GM21576 (cell line): Measurements from ENCODE around the gene GAREM2.
A peak's percentile ranks its signal among the peaks of the same experiment; 100 is the strongest.

Experiments used
- ATAC-seq: cut with Tn5 transposase; IDR thresholded peaks from one replicate; pipeline ENCODE4 v1.9.1; 2021; ENCODE audit warnings: mild to moderate bottlenecking, moderate library complexity; ENCODE audit not compliant: unreplicated experiment

Gene GAREM2

DNA sequence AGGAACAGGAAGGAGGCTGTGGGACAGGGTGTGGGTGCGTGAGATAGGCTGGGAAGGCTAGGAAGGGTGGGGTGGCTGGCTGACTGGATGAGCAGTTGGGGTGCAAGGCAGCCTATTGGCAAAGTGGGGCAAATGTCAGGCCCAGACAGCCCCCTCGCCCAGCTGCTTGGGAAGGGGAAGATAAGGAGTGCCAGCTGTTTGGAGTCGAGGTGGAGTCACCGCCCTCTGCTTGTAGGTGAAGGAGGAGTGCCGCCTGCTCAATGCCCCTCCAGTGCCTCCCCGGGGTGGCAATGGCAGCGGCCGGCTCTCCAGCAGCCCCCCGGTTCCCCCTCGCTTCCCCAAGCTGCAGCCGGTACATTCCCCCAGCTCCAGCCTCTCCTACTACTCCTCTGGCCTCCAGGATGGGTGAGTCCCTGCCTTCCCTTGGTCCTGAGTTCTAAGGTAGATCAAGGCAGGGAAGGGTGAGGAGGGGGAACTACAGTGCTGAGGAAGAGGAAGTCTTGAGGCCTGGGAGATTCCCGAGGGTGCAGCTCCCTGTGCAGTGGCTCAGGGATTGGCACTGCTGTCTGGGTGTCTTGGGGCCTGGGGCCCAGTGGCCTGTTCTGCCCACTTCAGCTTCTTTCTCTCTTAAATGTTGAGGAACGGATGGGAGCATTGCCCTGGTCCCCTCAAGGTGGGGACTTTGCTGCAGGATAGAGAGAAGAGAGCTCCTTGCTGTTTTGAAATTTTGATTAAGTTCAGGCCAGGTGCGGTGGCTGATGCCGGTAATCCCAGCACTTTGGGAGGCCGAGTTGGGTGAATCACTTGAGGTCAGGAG lies 13.3 kb downstream of the GAREM2 start:
- no peak for ATAC-seq

DNA sequence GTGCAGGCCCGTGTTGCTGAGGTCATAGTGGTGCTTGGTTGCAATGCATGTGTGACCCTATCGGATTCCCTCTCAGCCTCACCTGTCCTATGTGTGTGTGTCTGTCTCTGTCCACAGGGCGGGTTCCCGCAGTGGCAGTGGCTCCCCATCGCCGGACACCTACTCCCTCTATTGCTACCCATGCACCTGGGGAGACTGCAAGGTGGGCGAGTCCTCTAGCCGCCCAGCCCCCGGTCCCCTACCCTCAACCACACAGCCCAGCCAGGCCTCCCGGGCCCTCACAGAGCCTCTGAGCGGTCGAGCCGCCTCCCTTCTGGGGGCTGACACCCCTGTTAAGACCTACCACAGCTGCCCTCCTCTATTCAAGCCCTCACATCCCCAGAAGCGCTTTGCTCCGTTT lies 14.2 kb downstream of the GAREM2 start:
- no peak for ATAC-seq

DNA sequence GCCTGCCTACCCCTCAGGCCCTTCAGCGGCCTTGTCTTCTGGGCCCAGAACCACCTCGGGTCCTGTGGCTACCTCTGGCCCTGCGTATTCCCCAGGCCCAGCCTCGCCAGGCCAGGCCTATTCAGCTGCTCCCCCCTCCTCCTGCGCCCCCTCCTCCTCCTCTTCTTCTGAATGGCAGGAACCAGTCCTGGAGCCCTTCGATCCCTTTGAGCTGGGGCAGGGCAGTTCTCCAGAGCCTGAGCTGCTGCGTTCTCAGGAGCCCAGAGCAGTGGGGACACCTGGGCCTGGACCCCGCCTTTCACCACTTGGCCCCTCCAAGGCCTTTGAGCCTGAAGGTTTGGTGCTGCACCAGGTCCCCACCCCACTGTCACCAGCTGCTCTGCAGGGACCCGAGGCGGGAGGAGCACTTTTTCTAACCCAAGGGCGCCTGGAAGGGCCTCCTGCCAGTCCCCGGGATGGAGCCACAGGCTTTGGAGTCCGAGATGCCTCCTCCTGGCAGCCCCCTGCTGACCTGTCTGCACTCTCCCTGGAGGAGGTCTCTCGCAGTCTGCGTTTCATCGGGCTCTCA lies 14.7 kb downstream of the GAREM2 start:
- no peak for ATAC-seq

DNA sequence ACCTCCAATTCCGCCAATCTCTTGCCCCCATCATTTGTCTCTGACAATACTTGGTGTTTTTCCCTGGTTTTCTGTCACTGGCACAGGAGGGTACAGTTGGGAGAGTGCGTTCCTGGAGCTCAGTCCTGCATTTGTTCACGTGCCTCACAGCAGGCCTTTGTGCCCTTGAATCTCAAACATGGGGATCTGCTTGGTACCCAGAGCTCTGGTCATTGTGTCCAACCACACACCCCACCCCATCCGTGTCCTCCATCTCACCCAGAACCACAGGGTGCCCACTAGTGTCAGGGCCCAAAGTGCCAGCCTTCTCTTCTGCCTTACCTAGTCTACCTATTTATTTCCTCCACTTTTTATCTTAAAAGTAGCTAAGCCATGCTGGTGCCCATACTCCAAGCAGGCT lies 16.2 kb downstream of the GAREM2 start:
- no peak for ATAC-seq

DNA sequence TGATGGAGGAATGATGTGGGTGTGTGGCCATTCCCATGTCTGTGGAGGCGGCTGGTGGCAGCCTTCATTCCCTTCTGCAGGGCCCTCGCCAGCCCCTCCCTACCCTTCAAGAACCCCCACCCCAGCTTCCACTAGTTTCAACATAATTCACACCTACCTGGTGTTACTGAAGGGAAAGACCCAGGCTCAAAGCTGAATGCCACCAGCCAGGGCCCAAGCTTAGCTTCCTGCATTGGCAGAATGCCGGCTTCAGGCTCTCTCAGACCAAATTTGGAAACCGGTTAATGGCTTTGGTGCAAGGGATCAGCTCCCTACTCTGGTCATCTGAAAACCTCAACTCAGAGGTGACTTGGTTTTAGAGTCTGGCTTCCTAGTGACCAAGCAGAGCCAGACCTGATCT lies 16.9 kb downstream of the GAREM2 start:
- no peak for ATAC-seq

DNA sequence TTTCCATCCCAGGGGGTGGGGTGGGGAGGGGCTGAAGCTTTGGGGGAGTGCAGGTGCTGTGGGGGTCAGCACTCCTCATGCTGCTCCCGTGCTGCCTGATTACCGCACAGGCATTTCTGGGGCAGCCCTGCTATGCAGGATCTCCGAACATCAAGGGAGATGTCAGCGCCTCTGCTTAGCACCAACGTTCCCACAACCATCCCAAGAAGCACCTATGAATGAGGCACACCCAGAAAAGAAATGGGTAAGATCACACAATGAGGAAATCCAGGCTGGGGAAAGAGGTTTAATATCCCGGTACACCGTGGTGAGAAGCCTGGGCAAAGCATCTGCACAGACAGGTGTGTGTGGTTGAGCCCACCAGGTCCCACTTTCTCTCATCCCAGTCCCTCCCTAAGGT lies 17.5 kb downstream of the GAREM2 start:
- ATAC-seq, result no peak

DNA sequence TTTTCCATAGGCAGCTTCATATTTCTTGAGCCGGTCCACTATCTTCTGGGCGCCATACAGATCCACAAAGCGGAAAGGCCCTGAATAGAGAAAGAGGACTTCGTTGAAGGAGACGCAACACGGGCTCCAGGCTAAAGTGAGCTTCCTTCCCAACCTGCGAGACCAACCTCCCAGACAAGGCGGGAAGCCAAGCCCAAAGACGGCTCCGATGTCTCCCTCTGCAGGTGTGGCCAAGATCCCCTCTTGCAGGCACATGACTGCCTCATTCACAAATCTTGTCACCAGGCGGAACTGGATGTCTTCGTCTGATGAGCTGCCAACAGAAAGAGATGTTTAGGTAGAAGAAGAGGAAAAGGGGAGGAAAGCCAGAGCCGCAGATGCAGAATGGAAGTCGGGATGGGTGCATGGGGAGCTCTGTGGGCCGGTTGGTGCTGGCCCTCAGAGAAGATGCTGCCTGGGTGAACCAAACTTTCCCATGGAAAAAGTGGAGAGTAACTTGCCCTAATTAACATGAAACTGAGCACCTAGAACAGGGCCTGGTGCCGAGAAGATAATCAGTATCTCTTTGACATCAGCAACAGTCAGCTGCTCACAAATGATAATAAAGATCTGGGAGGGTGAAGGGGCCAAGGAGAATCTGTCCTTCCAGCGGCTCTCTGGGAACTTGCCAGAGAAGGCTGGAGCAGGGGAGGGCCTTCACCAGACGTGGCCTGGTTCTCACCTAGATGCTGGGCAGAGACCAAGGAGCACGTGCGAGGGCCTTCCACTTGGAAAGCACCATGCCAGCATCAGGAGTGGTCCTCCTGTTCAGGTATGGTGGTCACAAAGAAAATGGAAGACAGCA lies 18.6 kb downstream of the GAREM2 start:
- no peak for ATAC-seq

DNA sequence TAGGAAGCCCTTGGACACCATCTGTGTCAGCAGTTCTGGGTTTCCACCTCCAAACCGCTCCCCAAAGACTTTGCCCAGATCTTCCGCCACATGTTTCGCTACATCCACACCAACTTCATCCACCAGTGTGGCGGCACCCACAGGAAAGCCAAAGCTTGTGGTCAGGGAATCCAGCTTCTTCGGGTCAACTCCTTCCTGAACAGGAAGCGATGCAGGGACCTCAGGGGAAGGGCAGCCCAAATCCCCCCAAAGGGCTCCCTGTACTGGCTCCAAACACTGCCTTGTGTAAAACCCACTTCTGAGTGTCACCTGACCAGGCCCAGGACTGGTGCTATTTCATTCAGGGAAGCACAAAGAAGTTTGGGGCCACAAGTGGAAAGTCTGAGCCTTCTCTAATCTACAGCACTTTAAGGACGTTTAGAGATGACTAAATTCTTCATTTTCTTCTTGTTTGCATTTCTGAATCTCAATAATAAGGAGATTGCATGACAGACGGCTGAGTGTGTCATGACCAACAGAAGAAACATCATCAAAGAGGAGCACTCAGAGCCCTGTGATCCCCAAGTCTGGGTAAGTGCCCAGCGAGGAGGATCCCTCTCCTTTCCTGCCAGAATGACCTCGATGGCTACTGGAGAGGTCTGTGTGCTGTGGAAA lies 20.8 kb downstream of the GAREM2 start:
- no peak for ATAC-seq

DNA sequence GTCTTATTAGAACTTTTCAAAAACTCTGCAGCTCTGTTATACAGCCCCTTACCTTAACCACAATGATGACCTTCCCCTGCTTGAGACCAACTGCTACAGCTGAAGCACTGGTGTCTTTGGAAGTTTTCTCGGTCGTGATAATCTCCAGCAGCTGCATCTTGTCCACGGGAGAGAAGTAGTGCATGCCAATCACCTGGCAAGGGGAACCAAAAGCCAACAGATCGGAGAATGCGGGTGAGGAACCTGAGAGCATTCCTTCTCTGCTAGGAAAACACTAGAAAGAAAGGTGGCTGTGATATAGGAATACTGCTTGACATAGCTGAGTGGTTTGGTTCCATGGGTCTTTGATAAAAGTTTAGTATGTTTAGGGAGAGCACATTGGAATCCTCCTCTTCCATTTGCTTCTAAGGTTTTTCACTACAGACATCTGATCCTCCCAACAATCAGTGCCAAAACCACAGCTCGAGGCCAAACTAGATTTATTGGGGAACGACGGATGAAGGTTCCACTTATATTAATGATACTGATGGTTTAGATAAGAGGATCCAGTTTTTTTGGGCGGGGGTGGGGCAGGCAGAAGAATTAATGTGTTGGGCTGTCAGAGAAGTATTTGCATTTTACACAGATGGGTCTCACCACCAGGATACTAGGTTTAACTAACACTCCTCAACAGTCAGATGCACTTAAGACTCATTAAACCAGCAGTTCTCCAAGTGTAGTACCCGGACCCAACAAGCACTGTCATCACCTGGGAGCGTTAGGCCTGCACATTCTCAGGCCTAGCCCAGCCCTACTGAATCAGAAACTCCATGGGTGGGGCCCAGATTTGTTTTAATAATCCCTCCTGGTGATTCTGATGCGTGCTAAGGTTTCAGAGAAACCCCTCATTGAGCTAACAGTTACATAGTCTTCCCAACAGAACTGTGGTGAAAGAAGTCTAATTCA lies 22.4 kb downstream of the GAREM2 start:
- no peak for ATAC-seq

DNA sequence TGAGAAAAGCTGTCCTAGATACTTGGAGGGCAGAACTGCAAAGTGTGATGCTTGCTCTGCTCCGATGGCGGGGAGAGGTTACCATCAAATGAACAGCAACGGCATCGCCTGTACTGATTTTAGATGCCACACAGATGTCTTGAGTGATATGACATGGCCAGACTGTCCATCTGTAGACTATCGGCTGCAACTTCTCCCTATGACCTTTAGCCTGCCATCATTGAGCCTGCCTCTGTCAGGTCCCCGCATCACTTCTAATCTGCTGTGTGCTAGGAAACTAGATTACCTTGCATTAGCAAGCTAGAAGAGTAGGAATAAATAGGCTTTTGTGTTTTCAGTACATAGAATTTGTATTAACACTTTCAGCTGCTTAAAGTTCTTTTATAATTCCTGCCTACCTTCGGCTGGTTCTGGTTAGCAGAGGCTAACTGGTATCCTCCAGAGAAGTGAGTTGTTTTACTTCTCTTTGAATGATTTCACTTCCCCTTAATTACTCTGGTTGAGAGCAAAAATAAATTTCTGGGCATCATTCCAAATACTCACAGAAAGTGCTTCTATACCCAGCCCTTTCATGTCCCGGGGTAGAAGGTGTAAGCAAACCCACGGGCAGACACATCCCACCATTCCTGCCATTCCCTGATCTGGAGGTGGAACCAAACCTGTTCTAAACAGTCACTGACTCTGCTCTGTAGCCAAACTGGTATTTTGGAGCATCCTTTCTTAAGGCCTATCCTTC lies 24.0 kb downstream of the GAREM2 start:
- ATAC-seq, result peak; percentile 55

DNA sequence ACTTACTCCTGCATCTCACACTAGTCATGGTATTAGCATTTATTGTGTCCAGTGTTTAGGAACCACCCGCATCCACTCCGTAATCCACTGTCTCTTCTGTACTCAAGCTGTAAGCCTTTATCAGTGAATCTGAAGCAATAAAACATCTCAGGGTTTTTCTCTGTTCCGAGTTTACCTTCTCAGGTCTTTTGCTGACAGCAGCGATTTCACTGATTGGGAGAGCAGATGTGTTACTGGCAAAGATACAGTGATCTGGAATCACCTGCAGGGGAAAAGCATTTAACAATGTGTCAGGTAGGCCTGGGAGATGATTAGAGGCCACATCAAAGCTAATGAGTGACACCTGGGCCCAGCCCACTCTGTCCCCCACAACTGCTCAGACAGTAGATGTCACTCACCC lies 24.6 kb downstream of the GAREM2 start:
- ATAC-seq, result no peak

DNA sequence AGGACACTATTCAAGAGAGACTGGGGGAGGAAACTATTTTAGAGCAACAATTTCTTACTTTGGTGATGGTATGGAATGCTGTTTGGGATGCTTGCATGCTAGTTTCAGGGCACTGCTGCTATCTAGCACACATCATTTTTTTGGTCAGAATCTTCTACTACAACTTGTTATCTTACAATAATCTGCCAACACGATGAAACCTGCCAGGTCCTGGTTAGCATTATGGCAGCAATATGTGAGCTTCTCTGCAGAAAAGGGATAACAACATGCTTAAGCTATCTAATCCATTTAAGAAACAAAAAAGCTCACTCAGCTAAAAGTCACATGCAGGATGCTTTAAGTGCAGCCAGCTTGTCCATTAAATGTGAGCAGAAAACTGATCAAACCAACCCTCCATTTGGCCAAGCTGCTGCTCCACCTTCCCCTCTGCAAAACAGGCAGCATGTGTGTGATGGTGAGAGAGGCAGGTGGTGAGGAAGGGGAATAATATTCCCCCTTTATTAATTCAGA lies 30.1 kb downstream of the GAREM2 start:
- no peak for ATAC-seq

DNA sequence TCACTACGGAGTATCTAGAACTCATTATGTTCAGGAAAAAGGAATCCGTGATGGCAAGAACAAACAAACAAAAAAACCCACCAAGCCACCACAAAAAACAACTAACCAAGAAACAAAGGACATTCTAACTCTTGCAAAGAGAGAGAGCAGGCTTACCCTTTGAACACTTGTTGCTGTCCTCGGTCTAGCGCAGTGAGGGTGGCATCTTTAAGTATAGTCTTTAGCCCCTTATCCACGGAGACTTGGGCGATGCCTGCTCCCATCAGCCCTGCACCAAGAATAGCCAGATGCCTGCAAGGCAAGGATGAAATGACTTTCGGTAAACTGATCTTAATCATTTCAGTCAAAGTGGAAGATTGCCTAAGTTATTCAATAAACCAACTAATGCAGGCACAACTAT lies 31.0 kb downstream of the GAREM2 start:
- no peak for ATAC-seq

DNA sequence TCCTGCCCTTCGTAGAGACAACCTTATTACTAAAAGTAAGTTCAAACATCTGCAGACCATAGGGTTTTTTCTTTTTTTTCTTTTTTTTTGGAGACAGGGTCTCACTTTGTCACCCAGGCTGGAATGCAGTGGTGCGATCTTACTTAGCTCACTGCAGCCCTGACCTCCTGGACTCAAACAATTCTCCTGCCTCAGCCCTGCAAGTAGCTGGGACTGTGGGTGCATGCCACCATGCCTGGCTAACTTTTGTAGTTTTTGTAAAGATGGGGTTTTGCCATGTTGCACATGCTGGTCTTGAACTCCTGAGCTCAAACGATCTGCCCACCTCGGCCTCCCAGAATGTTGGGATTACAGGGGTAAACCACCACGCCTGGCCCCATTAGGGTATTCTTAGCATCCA lies 39.1 kb downstream of the GAREM2 start:
- no peak for ATAC-seq

DNA sequence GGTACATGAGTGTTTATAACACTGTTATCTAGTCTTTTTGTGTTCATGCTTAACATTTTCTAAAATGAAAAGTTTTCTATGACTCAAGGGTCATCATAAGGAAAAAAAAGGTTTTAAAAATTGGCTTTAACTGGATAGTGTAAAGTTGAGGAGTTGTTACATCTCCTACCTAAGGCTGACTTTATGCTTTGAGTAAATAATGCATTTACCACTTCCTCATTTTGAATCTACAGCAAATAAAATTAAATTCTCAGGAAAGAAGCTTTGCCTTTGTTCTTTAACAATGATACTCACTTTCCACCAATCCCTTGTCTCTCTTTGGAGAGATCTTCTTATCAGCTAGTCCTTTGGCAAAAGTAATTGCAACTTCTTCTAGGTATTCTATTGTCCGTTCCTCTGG lies 41.9 kb downstream of the GAREM2 start:
- no peak for ATAC-seq

DNA sequence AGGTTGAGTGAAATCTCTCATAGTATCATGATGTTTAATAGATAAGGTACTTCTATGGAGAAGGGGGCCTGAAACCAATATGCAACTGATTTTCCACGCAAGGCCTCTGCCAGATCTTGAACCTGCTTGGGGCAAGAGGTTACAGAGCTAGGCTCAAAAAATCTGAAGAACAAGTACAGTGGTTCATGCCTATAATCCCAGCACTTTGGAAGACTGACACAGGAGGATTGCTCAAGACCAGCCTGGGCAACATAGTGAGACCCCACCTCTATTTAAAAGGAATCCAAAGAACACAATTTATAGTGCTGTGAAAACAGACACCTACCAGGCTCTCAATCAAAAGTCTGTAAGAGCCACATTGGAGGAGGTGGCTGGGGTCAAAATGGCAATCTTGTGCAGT lies 42.9 kb downstream of the GAREM2 start:
- no peak for ATAC-seq

DNA sequence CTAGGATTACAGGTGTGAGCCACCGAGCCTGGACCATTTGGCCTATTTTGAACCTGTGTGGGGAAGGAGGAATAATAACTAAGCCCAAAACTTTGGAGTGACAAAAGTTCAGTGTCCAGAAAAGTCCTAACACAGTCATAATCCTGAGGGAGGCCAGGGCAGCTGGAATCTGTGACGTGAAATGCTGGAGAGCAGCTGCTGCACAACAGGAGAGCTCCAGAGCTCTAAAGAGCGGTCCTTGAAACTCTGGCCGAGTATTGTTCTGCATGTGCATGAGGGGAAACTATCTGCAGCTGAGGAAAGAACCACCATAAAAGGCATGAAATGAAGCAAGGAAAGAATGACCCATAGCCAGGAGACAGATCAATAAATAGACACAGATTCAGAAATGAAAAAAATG lies 43.7 kb downstream of the GAREM2 start:
- ATAC-seq, result no peak

DNA sequence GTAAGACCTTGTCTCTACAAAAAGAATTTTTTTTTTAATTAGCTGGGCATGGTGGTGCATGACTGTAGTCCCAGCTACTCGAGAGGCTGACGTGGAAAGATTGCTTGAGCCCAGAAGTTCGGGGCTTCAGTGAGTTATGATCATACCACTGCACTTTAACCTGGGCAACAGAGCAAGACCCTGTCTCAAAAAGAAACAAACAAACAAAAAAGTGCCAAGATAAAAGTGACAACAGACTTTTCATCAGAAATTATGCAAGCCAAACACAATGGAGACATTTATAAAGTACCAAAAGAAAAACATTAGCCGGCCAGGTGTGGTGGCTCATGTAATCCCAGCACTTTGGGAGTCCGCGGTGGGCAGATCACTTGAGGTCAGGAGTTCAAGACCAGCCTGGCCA lies 44.8 kb downstream of the GAREM2 start:
- ATAC-seq, result no peak

DNA sequence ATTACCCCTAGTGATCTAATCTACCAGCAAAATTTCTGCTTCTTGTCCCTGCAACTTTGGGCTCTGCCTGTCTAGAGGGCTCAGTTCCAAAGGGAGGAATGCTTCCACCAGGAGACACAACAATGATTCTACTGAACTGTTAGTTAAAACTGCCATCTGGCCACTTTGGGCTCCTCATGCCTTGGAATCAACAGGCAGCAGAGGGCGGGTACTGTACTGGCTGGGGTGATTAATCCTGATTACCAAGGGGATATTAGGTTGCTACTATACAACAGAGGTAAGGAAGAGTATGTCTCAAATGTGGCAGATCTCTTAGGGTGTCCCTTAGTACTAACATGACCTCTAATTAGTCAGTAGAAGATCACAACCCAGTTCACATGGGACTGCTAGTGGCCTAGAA lies 50.1 kb downstream of the GAREM2 start:
- no peak for ATAC-seq
